GM12892 (cell line): ENCODE measurements around the gene CEP128.
A peak's percentile ranks its signal among the peaks of the same experiment; 100 is the strongest.

Source experiments
- DNase-seq: peaks from one replicate; pipeline ENCODE4 v3.0.0; 2011; ENCODE audit not compliant: insufficient read length
- FAIRE-seq: peaks from 2 replicates; lab custom pipeline; 2011; peaks lifted over from hg19 to GRCh38; lab: Jason Lieb, UNC
- POLR2A ChIP-seq: IDR thresholded peaks from 2 replicates; pipeline ENCODE4 v1.6.1; 2011; ENCODE audit warnings: low read depth, low read length, control low read depth
- POLR2AphosphoS5 ChIP-seq: IDR thresholded peaks from 2 replicates; pipeline ENCODE4 v1.6.1; 2011; ENCODE audit warnings: low read depth, low read length, control low read depth
- TAF1 ChIP-seq: IDR thresholded peaks from 2 replicates; pipeline ENCODE4 v1.6.1; 2011; ENCODE audit warnings: low read depth, mild to moderate bottlenecking, control low read depth, low read length, borderline replicate concordance

CEP128 gene

DNA sequence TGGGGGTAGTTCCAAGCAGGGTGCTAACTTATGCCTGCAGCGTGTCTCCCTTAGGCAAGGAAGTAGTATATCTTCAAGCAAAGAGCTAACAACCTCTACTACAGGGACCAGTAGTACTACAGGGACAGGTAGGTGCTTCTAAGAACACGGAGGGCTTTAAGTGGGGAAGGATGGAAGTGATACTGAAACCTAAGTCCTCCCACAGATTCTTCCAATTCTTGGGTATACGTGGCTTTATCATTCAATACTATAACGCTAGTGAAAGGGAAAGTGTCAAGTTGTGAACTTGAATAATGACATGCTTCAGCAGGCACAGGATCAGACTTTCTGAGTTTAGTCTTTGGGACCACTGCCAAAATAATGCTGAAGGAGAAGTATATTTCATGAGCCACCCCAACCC, 241.7 kb downstream of the CEP128 start:
- FAIRE-seq (no peak), DNase-seq (no peak)
- TF ChIP-seq POLR2A (no peak), POLR2AphosphoS5 (no peak), TAF1 (no peak)

- DNase-seq = no peak
- no peak for FAIRE-seq
- TF ChIP-seq TAF1 (no peak), POLR2AphosphoS5 (no peak), POLR2A (no peak)
Observed at GRCh38 chr14:80698974-80699373, 242.6 kb downstream of the CEP128 start.

DNA sequence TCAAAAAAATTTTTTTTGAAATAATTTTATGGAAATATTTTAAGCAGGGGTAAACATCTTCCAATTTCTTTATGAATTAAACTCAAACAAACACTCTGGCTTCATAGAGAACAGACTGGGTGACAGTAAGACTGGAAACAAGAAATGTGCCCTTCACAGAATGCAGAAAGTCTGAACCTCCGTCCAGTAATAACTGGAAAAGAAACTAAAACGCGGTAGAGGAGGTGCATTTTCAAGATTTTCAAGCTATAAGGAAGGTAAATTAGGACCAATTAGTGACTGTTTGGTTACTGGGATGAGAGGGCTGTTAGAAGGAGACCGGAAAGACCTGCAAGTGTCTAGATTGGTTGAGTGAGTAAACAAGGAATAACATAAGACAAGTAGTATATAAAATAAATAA, 245.7 kb downstream of the CEP128 start:
- FAIRE-seq (peak; percentile 50), DNase-seq (no peak)

DNA sequence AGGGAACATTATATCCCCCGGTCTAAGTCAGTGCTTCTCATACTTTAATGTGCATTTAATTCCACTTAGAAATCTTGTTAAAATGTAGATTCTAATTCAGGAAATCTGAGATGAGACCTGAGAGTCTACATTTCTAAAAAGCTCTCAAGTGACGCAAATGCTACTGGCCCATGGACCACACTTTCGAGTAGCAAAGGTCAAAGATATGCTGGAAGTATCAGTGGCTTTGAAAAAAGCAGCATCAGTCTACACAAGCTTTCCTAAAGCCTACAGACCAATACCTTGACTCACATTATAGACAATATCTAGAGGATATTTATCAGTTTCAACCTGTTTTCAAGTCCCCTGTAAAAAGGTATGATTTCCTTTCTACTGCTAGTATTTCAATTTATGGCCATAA, 248.6 kb downstream of the CEP128 start:
- DNase-seq (no peak), FAIRE-seq (no peak)
- TF ChIP-seq POLR2A = no peak
- TF ChIP-seq TAF1 = no peak
- no peak for TF ChIP-seq POLR2AphosphoS5

More for the DNA sequence above, 245.7 kb downstream of the CEP128 start:
- TF ChIP-seq POLR2AphosphoS5 (no peak), POLR2A (no peak), TAF1 (no peak)

DNA sequence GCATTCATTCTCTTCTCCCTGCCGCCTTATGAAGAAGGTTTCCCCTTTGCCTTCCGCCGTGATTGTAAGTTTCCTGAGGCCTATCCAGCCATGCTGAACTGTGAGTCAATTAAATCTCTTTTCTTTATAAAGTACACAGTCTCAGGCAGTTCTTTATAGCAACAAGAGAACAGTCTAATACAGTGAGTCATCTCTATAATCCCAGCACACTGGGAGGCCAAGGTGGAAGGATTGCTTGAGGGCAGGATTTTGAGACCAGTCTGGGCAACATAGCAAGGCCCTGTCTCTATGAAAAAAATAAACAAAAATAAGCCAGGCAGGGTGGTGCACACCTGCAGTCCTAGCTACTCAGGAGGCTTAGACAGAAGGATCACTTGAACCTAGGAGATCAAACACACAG, 259.9 kb downstream of the CEP128 start:
- TF ChIP-seq POLR2AphosphoS5 (no peak), TAF1 (no peak), POLR2A (no peak)
- FAIRE-seq = no peak

DNA sequence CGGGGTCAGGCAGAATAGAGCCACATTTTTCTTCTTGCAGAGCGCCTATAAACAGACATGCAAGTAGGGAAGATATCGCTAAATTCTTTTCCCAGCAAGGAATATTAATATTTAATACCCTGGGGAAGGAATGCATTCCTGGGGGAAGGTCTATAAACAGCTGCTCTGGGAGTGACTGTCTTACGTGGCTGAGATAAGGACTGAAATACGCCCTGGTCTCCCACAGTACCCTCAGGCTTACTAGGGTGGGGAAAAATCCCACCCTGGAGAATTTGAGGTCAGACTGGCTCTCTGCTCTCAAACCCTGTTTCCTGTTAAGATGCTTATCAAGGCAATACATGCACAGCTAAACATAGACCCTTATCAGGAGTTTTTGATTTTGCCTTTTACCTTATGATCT, 262.3 kb downstream of the CEP128 start:
- no peak for TF ChIP-seq TAF1
- TF ChIP-seq POLR2AphosphoS5 = no peak
- TF ChIP-seq POLR2A = no peak
- FAIRE-seq = no peak
- no peak for DNase-seq

More for the DNA sequence above, 259.9 kb downstream of the CEP128 start:
- DNase-seq = no peak

GRCh38 chr14:80678436-80678835, 263.1 kb downstream of the CEP128 start:
- TF ChIP-seq POLR2A (no peak), TAF1 (no peak), POLR2AphosphoS5 (no peak)
- no peak for DNase-seq

DNA sequence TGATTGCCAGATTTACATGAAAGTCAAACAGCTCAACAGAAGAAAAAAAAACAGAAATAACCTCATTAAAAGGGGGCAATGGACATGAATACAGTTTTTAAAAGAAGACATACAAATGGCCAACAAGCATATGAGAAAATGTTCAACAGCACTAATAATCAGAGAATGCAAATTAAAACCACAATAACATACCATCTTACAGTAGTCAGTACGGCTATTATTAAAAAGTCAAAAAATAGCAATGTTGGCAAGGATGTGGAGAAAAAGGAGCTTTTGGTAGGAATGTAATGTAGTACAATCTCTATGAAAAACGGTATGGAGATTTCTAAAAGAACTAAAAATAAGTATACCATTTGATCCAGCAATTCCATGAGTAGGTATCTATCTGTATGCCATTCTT, 272.1 kb downstream of the CEP128 start:
- no peak for FAIRE-seq
- no peak for DNase-seq
- TF ChIP-seq TAF1 = no peak
- no peak for TF ChIP-seq POLR2A
- no peak for TF ChIP-seq POLR2AphosphoS5

More at GRCh38 chr14:80678436-80678835, 263.1 kb downstream of the CEP128 start:
- FAIRE-seq = no peak

DNA sequence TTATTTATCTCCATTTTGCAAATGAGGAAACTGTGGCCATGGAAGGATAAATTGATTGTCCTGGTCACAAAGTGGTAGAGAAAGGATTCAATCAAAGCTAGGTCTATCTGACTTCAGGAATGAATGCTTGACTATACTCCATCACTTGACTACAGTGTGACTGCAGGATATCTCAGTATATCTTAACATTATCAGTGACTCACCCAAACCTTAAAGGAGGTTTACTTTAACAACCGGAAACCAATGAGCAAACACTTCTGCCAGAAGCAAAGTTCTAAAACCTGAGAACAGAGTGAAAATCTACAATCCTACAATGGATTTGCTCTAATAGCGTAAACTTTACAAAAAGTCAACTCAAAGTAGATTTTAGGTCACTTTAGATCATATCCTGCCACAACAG, 277.0 kb downstream of the CEP128 start:
- no peak for TF ChIP-seq TAF1
- no peak for TF ChIP-seq POLR2AphosphoS5
- TF ChIP-seq POLR2A = no peak
- FAIRE-seq (no peak), DNase-seq (no peak)

GRCh38 chr14:80663541-80663940, 278.0 kb downstream of the CEP128 start:
- DNase-seq (no peak), FAIRE-seq (no peak)
- TF ChIP-seq POLR2AphosphoS5 (no peak), POLR2A (no peak), TAF1 (no peak)

DNA sequence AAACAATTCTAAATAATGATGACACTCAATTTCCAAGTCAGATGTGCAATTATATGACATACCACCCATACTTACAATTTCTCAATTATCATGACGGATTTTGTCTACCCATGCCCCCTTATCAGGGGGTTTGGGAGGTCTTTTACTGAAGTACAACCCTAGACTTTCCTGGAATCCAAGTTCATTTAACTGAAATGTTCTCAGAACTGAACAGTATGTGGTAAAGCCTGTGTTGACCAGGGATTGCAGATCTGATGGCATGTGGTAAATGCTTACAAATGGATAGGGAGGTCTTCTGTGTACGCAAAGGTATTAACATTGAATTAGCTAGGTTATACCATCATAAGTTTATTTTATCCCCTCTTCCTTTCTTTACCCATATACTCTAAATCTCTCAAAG, 281.8 kb downstream of the CEP128 start:
- TF ChIP-seq POLR2A (no peak), POLR2AphosphoS5 (no peak), TAF1 (no peak)
- DNase-seq (no peak), FAIRE-seq (no peak)

- no peak for TF ChIP-seq TAF1
- TF ChIP-seq POLR2AphosphoS5 = no peak
- no peak for TF ChIP-seq POLR2A
- FAIRE-seq = no peak
- DNase-seq = no peak
Observed at GRCh38 chr14:80658733-80659132, 282.8 kb downstream of the CEP128 start.

- FAIRE-seq = no peak
- TF ChIP-seq TAF1 (no peak), POLR2A (no peak), POLR2AphosphoS5 (no peak)
- no peak for DNase-seq
Observed at GRCh38 chr14:80658155-80658554, 283.4 kb downstream of the CEP128 start.
